HepG2 (cell line): ENCODE results near the gene NARF. TPM values are rescaled to one million over a fixed set of nuclear protein-coding genes. Genes with fewer than 3 reads are reported as not detected.

Source experiments
- ARHGAP35 ChIP-seq: sonication (generic); formaldehyde crosslinking; IDR thresholded peaks from 2 replicates; pipeline ENCODE4 v1.9.0; 2022; ENCODE audit warnings: mild to moderate bottlenecking, inconsistent platforms, moderate library complexity, missing genetic modification reagents, borderline replicate concordance
- DMAP1 ChIP-seq: IDR thresholded peaks from 2 replicates; pipeline ENCODE4 v1.6.1; 2016
- MXI1 ChIP-seq: IDR thresholded peaks from 3 replicates; pipeline ENCODE4 v1.6.1; 2012; ENCODE audit warnings: low read depth, low read length, inconsistent platforms, borderline replicate concordance
- PCBP1 ChIP-seq: fragments of 200-400 bp; formaldehyde crosslinking; IDR thresholded peaks from 2 replicates; pipeline ENCODE4 v1.6.1; 2017; ENCODE audit warnings: mild to moderate bottlenecking, low read depth, low read length, borderline replicate concordance
- POLR2AphosphoS5 ChIP-seq: IDR thresholded peaks from 2 replicates; pipeline ENCODE4 v1.6.1; 2012; ENCODE audit warnings: low read depth, low read length
- SMAD1 ChIP-seq: sonication (generic); formaldehyde crosslinking; IDR thresholded peaks from 2 replicates; pipeline ENCODE4 v1.4.0; 2020; ENCODE audit warnings: missing genetic modification reagents, low read depth, mild to moderate bottlenecking, borderline replicate concordance
- TGIF2 ChIP-seq: IDR thresholded peaks from 2 replicates; pipeline ENCODE4 v1.6.1; 2016; ENCODE audit warnings: control low read depth, missing compliant biosample characterization
- ZKSCAN8 ChIP-seq: IDR thresholded peaks from 2 replicates; pipeline ENCODE4 v1.6.1; 2016; ENCODE audit warnings: borderline replicate concordance, missing genetic modification reagents, missing compliant biosample characterization
- ZNF124 ChIP-seq: sonication (generic); formaldehyde crosslinking; IDR thresholded peaks from 2 replicates; pipeline ENCODE4 v1.4.0; 2020; ENCODE audit warnings: missing genetic modification reagents
- ZNF761 ChIP-seq: sonication (generic); formaldehyde crosslinking; conservative IDR thresholded peaks from 2 replicates; pipeline ENCODE4 v1.4.0; 2020; ENCODE audit warnings: mild to moderate bottlenecking, missing genetic modification reagents
- ZNF878 ChIP-seq: sonication (generic); formaldehyde crosslinking; IDR thresholded peaks from 2 replicates; pipeline ENCODE4 v1.8.1; 2023; ENCODE audit warnings: mild to moderate bottlenecking, missing genetic modification reagents, moderate library complexity
- polyA plus RNA-seq, 8 experiments: library from polyadenylated mRNA; depleted of rRNA in 3 of 8; stranded (reverse) in 7 of 8; unstranded in 1 of 8; fragments of >200 nt; fragmentation: Illumina TruSeq in 4 of 8; extraction: Trizol in 4 of 8; gene quantifications; 2 replicates each; pipeline versions ENCODE4 v1.2.1 to v1.2.3, GENCODE V29; 2011 to 2016; ENCODE audit warnings: low read depth in 4 of 8, missing spikeins in 1 of 8, mixed read lengths in 1 of 8; ENCODE audit not compliant: insufficient read depth in 1 of 8
- total RNA-seq, 5 experiments: library from RNA; depleted of rRNA; stranded (reverse); fragments of >200 nt; fragmentation: Illumina TruSeq; extraction: Trizol; gene quantifications; 2 replicates each; pipeline ENCODE4 v1.2.3, GENCODE V29; 2016; ENCODE audit warnings: low read depth in 1 of 5
- TF ChIP-seq, protein P1 (sequence below), 2 experiments: sonication (generic) in 1 of 2; formaldehyde crosslinking in 1 of 2; IDR thresholded peaks; 2 replicates each; pipeline versions ENCODE4 v1.5.1 to v1.6.1; 2011 to 2020; ENCODE audit warnings: borderline replicate concordance in 1 of 2, low read depth in 1 of 2, low read length in 1 of 2, mild to moderate bottlenecking in 1 of 2, missing genetic modification reagents in 1 of 2, moderate library complexity in 1 of 2
- TF ChIP-seq, protein P2 (sequence below): sonication (generic); formaldehyde crosslinking; IDR thresholded peaks from 2 replicates; pipeline ENCODE4 v1.8.1; 2023; ENCODE audit warnings: missing genetic modification reagents, inconsistent platforms, borderline replicate concordance
- TF ChIP-seq, protein P3 (sequence below): sonication (generic); formaldehyde crosslinking; IDR thresholded peaks from 2 replicates; pipeline ENCODE4 v1.5.1; 2020; ENCODE audit warnings: missing genetic modification reagents, mild to moderate bottlenecking, borderline replicate concordance
- TF ChIP-seq, protein P4 (sequence below): sonication (generic); formaldehyde crosslinking; IDR thresholded peaks from 2 replicates; pipeline ENCODE4 v1.9.0; 2022; ENCODE audit warnings: missing genetic modification reagents, mild to moderate bottlenecking, borderline replicate concordance
- TF ChIP-seq, protein P5 (sequence below): sonication (generic); formaldehyde crosslinking; IDR thresholded peaks from 2 replicates; pipeline ENCODE4; 2020; ENCODE audit warnings: missing genetic modification reagents, mild to moderate bottlenecking, borderline replicate concordance
- TF ChIP-seq, protein P6 (sequence below): sonication (generic); formaldehyde crosslinking; IDR thresholded peaks from 2 replicates; pipeline ENCODE4 v1.5.0; 2020; ENCODE audit warnings: missing genetic modification reagents

The NARF gene
- total and polyA plus RNA-seq, 2 of the 13 experiments (the other 11 are each of a cell fraction or from before 2014, with no cell fraction given) = 61.1 to 144 TPM

DNA sequence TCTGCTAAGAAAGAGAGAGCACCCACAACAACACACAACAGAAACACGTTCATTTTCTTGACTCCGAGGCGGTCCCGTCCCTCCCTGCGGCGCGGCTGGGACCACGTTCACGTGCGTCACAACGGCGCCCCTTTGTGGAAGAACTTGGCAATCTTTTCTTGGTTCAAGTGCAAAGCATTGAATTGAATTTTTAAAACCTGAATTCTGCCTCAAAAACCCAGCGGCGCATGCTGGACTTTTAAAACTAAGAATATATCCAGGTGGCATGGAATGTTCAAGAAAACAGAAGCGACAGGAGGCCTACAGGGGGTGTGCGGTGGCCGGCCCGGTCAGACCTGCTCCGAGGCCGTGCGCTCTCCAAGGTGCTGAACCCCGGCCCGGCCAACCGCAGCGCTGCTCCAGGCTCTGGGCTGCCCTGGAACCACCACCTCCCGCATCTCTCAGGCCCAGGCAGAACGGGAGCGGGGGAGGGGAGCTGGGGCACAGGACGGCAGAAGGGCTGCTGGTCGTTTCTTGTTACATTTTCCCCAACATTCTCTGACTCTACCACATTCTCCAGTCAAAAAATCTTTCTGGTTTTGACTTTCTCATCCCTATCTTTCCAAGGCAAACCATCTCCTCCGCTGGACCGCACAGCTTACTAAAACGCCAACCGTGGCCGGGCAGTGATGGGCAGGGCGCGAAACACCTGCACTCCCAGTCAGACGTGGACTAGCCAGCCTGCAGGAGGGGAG lies 43.8 kb upstream of the NARF start (continued):
- TF ChIP-seq, protein P1, sequence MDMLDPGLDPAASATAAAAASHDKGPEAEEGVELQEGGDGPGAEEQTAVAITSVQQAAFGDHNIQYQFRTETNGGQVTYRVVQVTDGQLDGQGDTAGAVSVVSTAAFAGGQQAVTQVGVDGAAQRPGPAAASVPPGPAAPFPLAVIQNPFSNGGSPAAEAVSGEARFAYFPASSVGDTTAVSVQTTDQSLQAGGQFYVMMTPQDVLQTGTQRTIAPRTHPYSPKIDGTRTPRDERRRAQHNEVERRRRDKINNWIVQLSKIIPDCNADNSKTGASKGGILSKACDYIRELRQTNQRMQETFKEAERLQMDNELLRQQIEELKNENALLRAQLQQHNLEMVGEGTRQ (IDR thresholded peaks at IDR 0.05; ENCODE audit: low read depth, low read length) = no peak
- TF ChIP-seq, protein P1 (CRISPR knock-in tag; IDR thresholded peaks at IDR 0.05; ENCODE audit: borderline replicate concordance) = no peak
- TF ChIP-seq ZNF761 (CRISPR knock-in tag) = no peak
- TF ChIP-seq ZKSCAN8 (CRISPR knock-in tag) = 0 out of 2 replicates have a peak, but pooled peaks have one; percentile 38
- peak; percentile 93 for TF ChIP-seq ARHGAP35 (CRISPR knock-in tag)
- TF ChIP-seq, protein P2, sequence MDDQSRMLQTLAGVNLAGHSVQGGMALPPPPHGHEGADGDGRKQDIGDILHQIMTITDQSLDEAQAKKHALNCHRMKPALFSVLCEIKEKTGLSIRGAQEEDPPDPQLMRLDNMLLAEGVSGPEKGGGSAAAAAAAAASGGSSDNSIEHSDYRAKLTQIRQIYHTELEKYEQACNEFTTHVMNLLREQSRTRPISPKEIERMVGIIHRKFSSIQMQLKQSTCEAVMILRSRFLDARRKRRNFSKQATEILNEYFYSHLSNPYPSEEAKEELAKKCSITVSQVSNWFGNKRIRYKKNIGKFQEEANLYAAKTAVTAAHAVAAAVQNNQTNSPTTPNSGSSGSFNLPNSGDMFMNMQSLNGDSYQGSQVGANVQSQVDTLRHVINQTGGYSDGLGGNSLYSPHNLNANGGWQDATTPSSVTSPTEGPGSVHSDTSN = peak; percentile 94
- TF ChIP-seq, protein P3, sequence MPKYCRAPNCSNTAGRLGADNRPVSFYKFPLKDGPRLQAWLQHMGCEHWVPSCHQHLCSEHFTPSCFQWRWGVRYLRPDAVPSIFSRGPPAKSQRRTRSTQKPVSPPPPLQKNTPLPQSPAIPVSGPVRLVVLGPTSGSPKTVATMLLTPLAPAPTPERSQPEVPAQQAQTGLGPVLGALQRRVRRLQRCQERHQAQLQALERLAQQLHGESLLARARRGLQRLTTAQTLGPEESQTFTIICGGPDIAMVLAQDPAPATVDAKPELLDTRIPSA (CRISPR knock-in tag) = no peak
- TF ChIP-seq, protein P4, sequence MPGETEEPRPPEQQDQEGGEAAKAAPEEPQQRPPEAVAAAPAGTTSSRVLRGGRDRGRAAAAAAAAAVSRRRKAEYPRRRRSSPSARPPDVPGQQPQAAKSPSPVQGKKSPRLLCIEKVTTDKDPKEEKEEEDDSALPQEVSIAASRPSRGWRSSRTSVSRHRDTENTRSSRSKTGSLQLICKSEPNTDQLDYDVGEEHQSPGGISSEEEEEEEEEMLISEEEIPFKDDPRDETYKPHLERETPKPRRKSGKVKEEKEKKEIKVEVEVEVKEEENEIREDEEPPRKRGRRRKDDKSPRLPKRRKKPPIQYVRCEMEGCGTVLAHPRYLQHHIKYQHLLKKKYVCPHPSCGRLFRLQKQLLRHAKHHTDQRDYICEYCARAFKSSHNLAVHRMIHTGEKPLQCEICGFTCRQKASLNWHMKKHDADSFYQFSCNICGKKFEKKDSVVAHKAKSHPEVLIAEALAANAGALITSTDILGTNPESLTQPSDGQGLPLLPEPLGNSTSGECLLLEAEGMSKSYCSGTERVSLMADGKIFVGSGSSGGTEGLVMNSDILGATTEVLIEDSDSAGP (CRISPR knock-in tag) = peak; percentile 75
- TF ChIP-seq PCBP1 = no peak
- TF ChIP-seq ZNF878 = peak; percentile 90; the same call in 1 of the 2 replicates
- TF ChIP-seq TGIF2 (CRISPR knock-in tag) = peak; percentile 88; the same call in 1 of the 2 replicates
- peak; percentile 89; the same call in 1 of the 3 replicates for TF ChIP-seq MXI1
- TF ChIP-seq, protein P5, sequence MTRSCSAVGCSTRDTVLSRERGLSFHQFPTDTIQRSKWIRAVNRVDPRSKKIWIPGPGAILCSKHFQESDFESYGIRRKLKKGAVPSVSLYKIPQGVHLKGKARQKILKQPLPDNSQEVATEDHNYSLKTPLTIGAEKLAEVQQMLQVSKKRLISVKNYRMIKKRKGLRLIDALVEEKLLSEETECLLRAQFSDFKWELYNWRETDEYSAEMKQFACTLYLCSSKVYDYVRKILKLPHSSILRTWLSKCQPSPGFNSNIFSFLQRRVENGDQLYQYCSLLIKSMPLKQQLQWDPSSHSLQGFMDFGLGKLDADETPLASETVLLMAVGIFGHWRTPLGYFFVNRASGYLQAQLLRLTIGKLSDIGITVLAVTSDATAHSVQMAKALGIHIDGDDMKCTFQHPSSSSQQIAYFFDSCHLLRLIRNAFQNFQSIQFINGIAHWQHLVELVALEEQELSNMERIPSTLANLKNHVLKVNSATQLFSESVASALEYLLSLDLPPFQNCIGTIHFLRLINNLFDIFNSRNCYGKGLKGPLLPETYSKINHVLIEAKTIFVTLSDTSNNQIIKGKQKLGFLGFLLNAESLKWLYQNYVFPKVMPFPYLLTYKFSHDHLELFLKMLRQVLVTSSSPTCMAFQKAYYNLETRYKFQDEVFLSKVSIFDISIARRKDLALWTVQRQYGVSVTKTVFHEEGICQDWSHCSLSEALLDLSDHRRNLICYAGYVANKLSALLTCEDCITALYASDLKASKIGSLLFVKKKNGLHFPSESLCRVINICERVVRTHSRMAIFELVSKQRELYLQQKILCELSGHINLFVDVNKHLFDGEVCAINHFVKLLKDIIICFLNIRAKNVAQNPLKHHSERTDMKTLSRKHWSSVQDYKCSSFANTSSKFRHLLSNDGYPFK (CRISPR knock-in tag) = peak; percentile 42; the same call in 1 of the 2 replicates
- TF ChIP-seq ZNF124 (CRISPR knock-in tag) = peak; percentile 98
- TF ChIP-seq, protein P6, sequence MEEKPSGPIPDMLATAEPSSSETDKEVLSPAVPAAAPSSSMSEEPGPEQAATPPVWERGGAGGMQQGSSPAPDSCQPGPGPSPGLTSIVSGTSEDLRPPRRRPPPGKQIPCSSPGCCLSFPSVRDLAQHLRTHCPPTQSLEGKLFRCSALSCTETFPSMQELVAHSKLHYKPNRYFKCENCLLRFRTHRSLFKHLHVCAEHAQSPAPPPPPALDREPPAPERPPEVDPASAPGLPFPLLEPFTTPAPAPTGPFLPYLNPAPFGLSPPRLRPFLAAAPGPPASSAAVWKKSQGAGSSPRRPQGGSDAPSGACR (CRISPR knock-in tag) = no peak
- TF ChIP-seq SMAD1 (CRISPR knock-in tag) = no peak
- no peak for TF ChIP-seq POLR2AphosphoS5
- TF ChIP-seq DMAP1 = no peak
